HEK293 (cell line): Measurements from ENCODE around the gene CIZ1.
A peak's percentile ranks its signal among the peaks of the same experiment; 100 is the strongest.

Experiments
- GLIS2 ChIP-seq: fragments of 450-650 bp; formaldehyde crosslinking; IDR thresholded peaks from 2 replicates; pipeline ENCODE4 v1.5.1; 2016; ENCODE audit warnings: missing biosample characterization, missing genetic modification characterization
- MZF1 ChIP-seq: fragments of 450-650 bp; formaldehyde crosslinking; IDR thresholded peaks from 2 replicates; pipeline ENCODE4 v1.5.1; 2017; ENCODE audit warnings: missing biosample characterization, missing genetic modification characterization, borderline replicate concordance
- PRDM1 ChIP-seq: fragments of 450-650 bp; formaldehyde crosslinking; IDR thresholded peaks from 2 replicates; pipeline ENCODE4; 2016; ENCODE audit warnings: missing biosample characterization, missing genetic modification characterization
- ZBTB48 ChIP-seq: fragments of 450-650 bp; formaldehyde crosslinking; IDR thresholded peaks from 2 replicates; pipeline ENCODE4 v1.5.1; 2016; ENCODE audit warnings: missing biosample characterization, missing genetic modification characterization
- ZBTB7A ChIP-seq: fragments of 450-650 bp; formaldehyde crosslinking; IDR thresholded peaks from 2 replicates; pipeline ENCODE4 v1.5.1; 2016; ENCODE audit warnings: low read depth, missing biosample characterization, missing genetic modification characterization
- ZBTB8A ChIP-seq: fragments of 450-650 bp; formaldehyde crosslinking; IDR thresholded peaks from 2 replicates; pipeline ENCODE4 v1.5.1; 2016; ENCODE audit warnings: missing biosample characterization, missing genetic modification characterization
- ZFP69B ChIP-seq: fragments of 450-650 bp; formaldehyde crosslinking; IDR thresholded peaks from 2 replicates; pipeline ENCODE4 v1.5.1; 2016; ENCODE audit warnings: missing biosample characterization, missing genetic modification characterization
- ZNF10 ChIP-seq: fragments of 450-650 bp; formaldehyde crosslinking; IDR thresholded peaks from 2 replicates; pipeline ENCODE4 v1.5.1; 2017; ENCODE audit warnings: missing biosample characterization, missing genetic modification characterization
- ZNF138 ChIP-seq: fragments of 450-650 bp; formaldehyde crosslinking; IDR thresholded peaks from 2 replicates; pipeline ENCODE4 v1.5.1; 2016; ENCODE audit warnings: missing biosample characterization, missing genetic modification characterization, borderline replicate concordance
- ZNF146 ChIP-seq: fragments of 450-650 bp; formaldehyde crosslinking; IDR thresholded peaks from 2 replicates; pipeline ENCODE4 v1.5.1; 2016; ENCODE audit warnings: missing biosample characterization, missing genetic modification characterization
- ZNF175 ChIP-seq: fragments of 450-650 bp; formaldehyde crosslinking; IDR thresholded peaks from 2 replicates; pipeline ENCODE4 v1.5.1; 2016; ENCODE audit warnings: missing biosample characterization, missing genetic modification characterization
- ZNF214 ChIP-seq: fragments of 450-650 bp; formaldehyde crosslinking; IDR thresholded peaks from 2 replicates; pipeline ENCODE4 v1.5.1; 2017; ENCODE audit warnings: missing biosample characterization, mild to moderate bottlenecking, missing genetic modification characterization, borderline replicate concordance
- ZNF280D ChIP-seq: fragments of 450-650 bp; formaldehyde crosslinking; IDR thresholded peaks from 2 replicates; pipeline ENCODE4 v1.5.1; 2016; ENCODE audit warnings: missing biosample characterization, missing genetic modification characterization
- ZNF341 ChIP-seq: fragments of 450-650 bp; formaldehyde crosslinking; IDR thresholded peaks from 2 replicates; pipeline ENCODE4; 2016; ENCODE audit warnings: low read depth, missing biosample characterization, missing genetic modification characterization
- ZNF549 ChIP-seq: fragments of 450-650 bp; IDR thresholded peaks from 2 replicates; pipeline ENCODE4 v1.5.1; 2018; ENCODE audit warnings: missing biosample characterization, missing genetic modification characterization, mild to moderate bottlenecking, inconsistent platforms, moderate library complexity
- TF ChIP-seq, protein P1 (sequence below): fragments of 450-650 bp; formaldehyde crosslinking; conservative IDR thresholded peaks from 2 replicates; pipeline ENCODE4 v1.5.1; 2016; ENCODE audit warnings: low read depth, missing biosample characterization, missing genetic modification characterization
- TF ChIP-seq, protein P2 (sequence below): fragments of 450-650 bp; formaldehyde crosslinking; IDR thresholded peaks from 2 replicates; pipeline ENCODE4 v1.5.1; 2017; ENCODE audit warnings: missing biosample characterization, missing genetic modification characterization

CIZ1 gene

GRCh38 chr9:128153060-128153946 is 38.1 kb downstream of the CIZ1 start (continued):
- TF ChIP-seq ZNF146 (tag by site-specific recombination) (no peak), ZNF280D (tag by site-specific recombination) (no peak), ZNF175 (tag by site-specific recombination) (no peak), ZNF214 (tag by site-specific recombination) (no peak), ZNF138 (tag by site-specific recombination) (no peak), ZBTB48 (tag by site-specific recombination) (no peak), ZNF10 (tag by site-specific recombination) (peak; percentile 85), PRDM1 (tag by site-specific recombination) (no peak), GLIS2 (tag by site-specific recombination) (peak; percentile 22; the same call in 1 of the 2 replicates), ZBTB8A (tag by site-specific recombination) (no peak), ZNF549 (no peak), ZFP69B (tag by site-specific recombination) (no peak), ZNF341 (tag by site-specific recombination) (peak; percentile 31), ZBTB7A (no peak), MZF1 (tag by site-specific recombination) (no peak)
- TF ChIP-seq, protein P1, sequence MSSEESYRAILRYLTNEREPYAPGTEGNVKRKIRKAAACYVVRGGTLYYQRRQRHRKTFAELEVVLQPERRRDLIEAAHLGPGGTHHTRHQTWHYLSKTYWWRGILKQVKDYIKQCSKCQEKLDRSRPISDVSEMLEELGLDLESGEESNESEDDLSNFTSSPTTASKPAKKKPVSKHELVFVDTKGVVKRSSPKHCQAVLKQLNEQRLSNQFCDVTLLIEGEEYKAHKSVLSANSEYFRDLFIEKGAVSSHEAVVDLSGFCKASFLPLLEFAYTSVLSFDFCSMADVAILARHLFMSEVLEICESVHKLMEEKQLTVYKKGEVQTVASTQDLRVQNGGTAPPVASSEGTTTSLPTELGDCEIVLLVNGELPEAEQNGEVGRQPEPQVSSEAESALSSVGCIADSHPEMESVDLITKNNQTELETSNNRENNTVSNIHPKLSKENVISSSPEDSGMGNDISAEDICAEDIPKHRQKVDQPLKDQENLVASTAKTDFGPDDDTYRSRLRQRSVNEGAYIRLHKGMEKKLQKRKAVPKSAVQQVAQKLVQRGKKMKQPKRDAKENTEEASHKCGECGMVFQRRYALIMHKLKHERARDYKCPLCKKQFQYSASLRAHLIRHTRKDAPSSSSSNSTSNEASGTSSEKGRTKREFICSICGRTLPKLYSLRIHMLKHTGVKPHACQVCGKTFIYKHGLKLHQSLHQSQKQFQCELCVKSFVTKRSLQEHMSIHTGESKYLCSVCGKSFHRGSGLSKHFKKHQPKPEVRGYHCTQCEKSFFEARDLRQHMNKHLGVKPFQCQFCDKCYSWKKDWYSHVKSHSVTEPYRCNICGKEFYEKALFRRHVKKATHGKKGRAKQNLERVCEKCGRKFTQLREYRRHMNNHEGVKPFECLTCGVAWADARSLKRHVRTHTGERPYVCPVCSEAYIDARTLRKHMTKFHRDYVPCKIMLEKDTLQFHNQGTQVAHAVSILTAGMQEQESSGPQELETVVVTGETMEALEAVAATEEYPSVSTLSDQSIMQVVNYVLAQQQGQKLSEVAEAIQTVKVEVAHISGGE (tag by site-specific recombination): no peak
- TF ChIP-seq, protein P2, sequence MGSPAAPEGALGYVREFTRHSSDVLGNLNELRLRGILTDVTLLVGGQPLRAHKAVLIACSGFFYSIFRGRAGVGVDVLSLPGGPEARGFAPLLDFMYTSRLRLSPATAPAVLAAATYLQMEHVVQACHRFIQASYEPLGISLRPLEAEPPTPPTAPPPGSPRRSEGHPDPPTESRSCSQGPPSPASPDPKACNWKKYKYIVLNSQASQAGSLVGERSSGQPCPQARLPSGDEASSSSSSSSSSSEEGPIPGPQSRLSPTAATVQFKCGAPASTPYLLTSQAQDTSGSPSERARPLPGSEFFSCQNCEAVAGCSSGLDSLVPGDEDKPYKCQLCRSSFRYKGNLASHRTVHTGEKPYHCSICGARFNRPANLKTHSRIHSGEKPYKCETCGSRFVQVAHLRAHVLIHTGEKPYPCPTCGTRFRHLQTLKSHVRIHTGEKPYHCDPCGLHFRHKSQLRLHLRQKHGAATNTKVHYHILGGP: no peak
- TF ChIP-seq, all 188 proteins: peak for 4
